ENCODE measurements around the gene PAQR8.

GRCh38 chr6:52400313-52401041, 38.5 kb downstream of the PAQR8 start:
- TF ChIP-seq, protein P1, sequence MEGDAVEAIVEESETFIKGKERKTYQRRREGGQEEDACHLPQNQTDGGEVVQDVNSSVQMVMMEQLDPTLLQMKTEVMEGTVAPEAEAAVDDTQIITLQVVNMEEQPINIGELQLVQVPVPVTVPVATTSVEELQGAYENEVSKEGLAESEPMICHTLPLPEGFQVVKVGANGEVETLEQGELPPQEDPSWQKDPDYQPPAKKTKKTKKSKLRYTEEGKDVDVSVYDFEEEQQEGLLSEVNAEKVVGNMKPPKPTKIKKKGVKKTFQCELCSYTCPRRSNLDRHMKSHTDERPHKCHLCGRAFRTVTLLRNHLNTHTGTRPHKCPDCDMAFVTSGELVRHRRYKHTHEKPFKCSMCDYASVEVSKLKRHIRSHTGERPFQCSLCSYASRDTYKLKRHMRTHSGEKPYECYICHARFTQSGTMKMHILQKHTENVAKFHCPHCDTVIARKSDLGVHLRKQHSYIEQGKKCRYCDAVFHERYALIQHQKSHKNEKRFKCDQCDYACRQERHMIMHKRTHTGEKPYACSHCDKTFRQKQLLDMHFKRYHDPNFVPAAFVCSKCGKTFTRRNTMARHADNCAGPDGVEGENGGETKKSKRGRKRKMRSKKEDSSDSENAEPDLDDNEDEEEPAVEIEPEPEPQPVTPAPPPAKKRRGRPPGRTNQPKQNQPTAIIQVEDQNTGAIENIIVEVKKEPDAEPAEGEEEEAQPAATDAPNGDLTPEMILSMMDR (IDR thresholded peaks at IDR 0.05) = no peak
- TF ChIP-seq POLR2AphosphoS5 (IDR thresholded peaks at IDR 0.05; ENCODE audit: low read depth, low read length) = no peak
- TF ChIP-seq, protein P2, sequence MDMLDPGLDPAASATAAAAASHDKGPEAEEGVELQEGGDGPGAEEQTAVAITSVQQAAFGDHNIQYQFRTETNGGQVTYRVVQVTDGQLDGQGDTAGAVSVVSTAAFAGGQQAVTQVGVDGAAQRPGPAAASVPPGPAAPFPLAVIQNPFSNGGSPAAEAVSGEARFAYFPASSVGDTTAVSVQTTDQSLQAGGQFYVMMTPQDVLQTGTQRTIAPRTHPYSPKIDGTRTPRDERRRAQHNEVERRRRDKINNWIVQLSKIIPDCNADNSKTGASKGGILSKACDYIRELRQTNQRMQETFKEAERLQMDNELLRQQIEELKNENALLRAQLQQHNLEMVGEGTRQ (IDR thresholded peaks at IDR 0.05; ENCODE audit: borderline replicate concordance, low read depth, low read length) = no peak
- TF ChIP-seq ZBTB33 (IDR thresholded peaks at IDR 0.05; ENCODE audit: borderline replicate concordance, low read depth) = no peak
